Sciatic nerve (tissue), 2 donors: ENCODE measurements around the gene NDUFB7. TPM values are rescaled to one million over a fixed set of nuclear protein-coding genes. Genes with fewer than 3 reads are reported as not detected.

Experiments
- ATAC-seq: fragments of 200-7000 bp; cut with Tn5 transposase; one replicate; pipeline ENCODE4 v1.9.1; 2020; ENCODE audit warnings: mild to moderate bottlenecking, moderate library complexity
- DNase-seq: peaks from one replicate; pipeline ENCODE4 v3.0.0-alpha.2; 2020; ENCODE audit warnings: low spot score
- intact Hi-C: fragments of 100-400 bp; cut with DNase I; formaldehyde crosslinking; loops from one replicate; pipeline ENCODE4 v1.14.2; 2022
- microRNA-seq: library from miRNA; unstranded; fragments of <30 nt; microRNA quantifications from one replicate; pipeline ENCODE4 v1.2.0, GENCODE V29; 2020
- total RNA-seq: library from RNA; stranded (reverse); fragmentation: NEBNext Ultra II Directional; extraction: Animal tissue kit (Norgen Biotek cat#: 25700); gene quantifications from one replicate; pipeline ENCODE4 v1.2.1, GENCODE V29; 2021
- donor health status: DM: no; HTN: no; CAD: no.
- donor health status: DM: no; HTN: no; CAD: no.

The NDUFB7 gene
- total RNA-seq, 1 donor from 2014 or later, result 130 TPM

DNA sequence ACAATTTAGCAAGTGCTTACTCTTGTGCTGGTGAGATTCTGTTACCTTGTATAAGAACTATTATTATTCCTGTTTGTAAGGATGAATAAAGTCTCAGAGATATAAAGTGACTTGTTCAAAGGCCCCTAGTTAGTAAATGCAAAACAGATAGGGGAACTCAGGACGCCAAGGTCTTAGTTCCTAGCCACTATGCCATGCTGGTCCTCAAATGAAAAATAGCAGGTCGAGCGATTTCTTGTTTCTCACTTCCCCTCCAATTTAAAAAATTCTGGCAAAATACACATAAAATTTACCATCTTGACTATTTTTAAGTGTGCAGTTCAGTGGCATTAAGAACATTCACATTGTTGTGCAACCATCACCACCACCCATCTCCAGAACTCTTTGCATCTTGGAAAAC, 41.4 kb downstream of the NDUFB7 start:
- intact Hi-C loops, result no loop called here
- DNase-seq (no peak), ATAC-seq (no peak)

DNA sequence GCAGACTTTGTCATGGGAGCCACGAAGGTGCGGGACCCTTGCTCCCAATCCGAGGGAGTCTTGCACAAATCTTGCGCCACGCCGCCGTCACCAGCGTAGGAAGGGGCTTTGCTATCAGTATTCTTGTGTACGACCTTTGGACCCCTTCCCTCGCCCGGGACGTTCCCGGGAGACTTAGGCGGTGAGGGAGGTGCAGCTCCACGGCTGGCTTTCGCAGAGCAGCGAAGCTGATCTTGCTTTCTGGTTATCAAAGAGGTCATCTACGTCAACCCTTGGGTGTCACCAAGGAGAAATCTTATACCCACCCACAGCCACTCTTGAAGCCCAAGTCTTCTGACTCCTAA, 41.9 kb downstream of the NDUFB7 start:
- DNase-seq (no peak), ATAC-seq (peak; percentile 8)
- intact Hi-C loops, result no loop called here

- DNase-seq, result peak; percentile 100
- intact Hi-C loops, result no loop called here
- peak; percentile 98 for ATAC-seq
Measured at GRCh38 chr19:14529254-14530004, 42.4 kb downstream of the NDUFB7 start, which contains the start of gene TECR. Gene TECR, plus strand, starts transcription at chr19:14529594. Its CDS starts 103 bp downstream, at chr19:14529697.

DNA sequence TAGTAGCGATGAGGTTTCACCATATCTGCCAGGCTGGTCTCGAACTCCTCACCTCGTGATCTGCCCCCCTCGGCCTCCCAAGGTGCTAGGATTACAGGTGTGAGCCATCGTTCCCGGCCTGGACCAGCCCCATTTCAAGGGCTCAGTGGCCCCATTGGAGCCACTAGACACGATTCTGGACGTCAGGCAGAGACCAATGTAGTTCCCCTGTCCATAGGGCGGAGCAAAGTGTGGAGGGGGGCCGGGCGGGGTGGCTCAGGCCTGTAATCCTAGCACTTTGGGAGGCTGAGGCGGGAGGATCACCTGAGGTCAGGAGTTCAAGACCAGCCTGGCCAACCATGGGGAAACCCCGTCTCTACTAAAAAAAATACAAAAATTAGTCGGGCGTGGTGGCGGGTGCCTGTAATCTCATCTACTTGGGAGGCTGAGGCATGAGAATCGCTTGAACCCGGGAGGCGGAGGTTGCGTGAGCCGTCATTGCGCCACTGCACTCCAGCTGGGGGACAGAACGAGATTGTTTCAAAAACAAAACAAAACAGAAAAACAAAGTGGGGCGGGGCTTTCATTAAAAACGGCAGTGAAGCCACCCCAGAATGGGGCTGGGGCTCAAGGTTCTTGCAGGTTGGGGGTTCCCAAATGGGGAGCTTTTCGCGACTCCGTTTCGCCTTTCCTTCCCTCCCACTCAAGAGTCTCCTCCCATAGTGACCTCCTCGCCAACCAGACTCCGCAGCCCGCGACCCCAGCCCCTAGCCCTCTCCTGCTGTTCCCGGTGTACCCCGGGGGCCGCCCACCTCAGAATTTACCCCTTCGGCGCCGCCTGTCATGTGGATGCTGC, 43.2 kb downstream of the NDUFB7 start:
- DNase-seq (no peak), ATAC-seq (no peak)
- intact Hi-C loops, result no loop called here

- ATAC-seq (no peak), DNase-seq (no peak)
- intact Hi-C loops, result no loop called here
Measured at GRCh38 chr19:14526423-14526822, 45.4 kb downstream of the NDUFB7 start.

GRCh38 chr19:14525729-14526128, 46.1 kb downstream of the NDUFB7 start:
- intact Hi-C loops, result no loop called here
- ATAC-seq, result no peak
- DNase-seq, result no peak

DNA sequence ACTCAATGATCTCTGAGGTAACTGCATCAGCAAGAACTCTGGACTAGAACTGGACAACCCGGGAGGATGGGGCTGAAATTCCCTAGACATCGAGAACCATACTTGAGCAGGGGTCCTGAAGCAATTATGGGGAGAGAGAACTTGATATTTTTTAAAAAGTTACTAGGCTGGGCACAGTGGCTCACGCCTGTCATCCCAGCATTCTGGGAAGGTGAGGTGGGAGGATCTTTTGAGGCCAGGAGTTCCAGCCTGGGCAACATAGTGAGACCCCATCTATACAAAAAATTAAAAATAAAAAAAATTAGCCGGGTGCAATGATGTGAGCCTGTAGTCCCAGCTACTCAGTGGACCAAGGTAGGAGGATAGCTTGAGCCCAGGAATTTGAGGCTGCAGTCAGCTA, 51.3 kb downstream of the NDUFB7 start:
- DNase-seq (no peak), ATAC-seq (no peak)
- intact Hi-C loops, result no loop called here

- ATAC-seq (no peak), DNase-seq (no peak)
- intact Hi-C loops, result no loop called here
Measured at GRCh38 chr19:14519860-14520407, 51.9 kb downstream of the NDUFB7 start.

- ATAC-seq (no peak), DNase-seq (no peak)
- intact Hi-C loops, result no loop called here
Measured at GRCh38 chr19:14519245-14519859, 52.5 kb downstream of the NDUFB7 start.

- DNase-seq (peak; percentile 91), ATAC-seq (peak; percentile 84)
- intact Hi-C loops, result no loop called here
Measured at GRCh38 chr19:14517840-14518505, 53.9 kb downstream of the NDUFB7 start, which contains the start of gene DNAJB1. Gene DNAJB1, minus strand, starts transcription at chr19:14518397. Its CDS starts 48 bp downstream, at chr19:14518349.

DNA sequence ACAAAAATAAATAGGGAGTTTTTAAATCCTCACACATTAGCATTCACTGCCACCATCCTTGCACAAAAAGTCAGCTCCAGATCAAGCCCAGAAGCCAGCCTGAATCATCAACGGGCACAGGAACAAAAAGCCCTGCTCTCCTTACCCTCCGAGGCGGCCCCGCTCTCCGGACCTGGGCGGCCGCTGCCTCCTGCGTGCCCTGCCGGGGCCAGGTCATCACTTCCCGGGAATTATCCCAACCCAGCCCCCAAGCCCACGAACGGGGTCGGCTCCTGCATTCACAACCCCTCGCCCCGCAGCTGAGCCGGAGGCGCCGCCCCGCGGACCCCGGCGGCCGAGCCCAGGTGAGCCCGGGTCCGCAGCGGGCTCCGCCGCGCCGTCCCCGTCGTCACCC, 54.4 kb downstream of the NDUFB7 start:
- intact Hi-C loops, result no loop called here
- DNase-seq, result peak; percentile 65
- ATAC-seq, result no peak

DNA sequence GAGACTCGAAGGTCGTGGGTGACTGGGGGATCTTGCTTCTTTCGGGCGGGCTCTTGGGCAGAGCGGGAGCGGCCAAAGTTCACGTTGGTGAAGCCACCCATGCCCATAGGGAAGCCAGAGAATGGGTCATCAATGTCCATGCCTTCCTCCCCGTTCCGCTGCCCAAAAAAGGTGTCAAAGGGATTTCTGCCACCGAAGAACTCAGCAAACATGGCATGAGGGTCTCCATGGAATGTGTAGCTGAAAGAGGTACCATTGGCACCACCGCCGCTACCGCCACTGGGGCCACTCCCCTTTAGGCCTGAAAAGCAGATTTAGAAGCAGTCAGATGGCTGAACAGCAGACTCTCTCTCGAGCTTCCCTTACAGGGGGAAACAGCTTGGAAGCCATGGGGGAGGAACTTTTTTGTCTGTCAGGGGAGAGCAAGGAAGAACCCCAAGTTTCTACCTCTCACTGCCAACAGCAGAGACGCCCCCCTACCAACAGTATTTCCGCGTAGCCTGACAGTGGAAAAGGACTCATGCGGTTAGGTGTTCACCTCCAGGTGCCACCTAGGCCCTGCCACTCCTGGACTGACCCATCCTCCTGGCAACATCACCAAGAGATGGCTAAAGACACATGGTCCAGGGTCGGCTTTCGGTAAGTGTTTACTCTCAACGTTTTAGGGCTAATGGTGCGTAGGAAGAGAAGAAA, 55.0 kb downstream of the NDUFB7 start:
- no peak for ATAC-seq
- intact Hi-C loops, result no loop called here
- DNase-seq, result no peak

Small RNA genes within 50 kb of the gene (microRNA-seq; reads per million reads assigned to microRNA genes)
- gene MIR639, result not detected

Other genes with a start within 250 kb of the NDUFB7 start
- gene ADGRE5, start 190.6 kb downstream of the NDUFB7 start, total RNA-seq, result 38.7 TPM
- 44.2 TPM for gene DDX39A, start 152.7 kb downstream of the NDUFB7 start, total RNA-seq
- gene PKN1, start 138.8 kb downstream of the NDUFB7 start, total RNA-seq, result 116 TPM
- 2.4 TPM for gene PTGER1, start 96.7 kb downstream of the NDUFB7 start, total RNA-seq
- gene GIPC1, start 75.9 kb downstream of the NDUFB7 start, total RNA-seq, result 50.2 TPM
- gene DNAJB1, start 53.7 kb downstream of the NDUFB7 start, total RNA-seq, result 86.0 TPM
- gene TECR, start 42.5 kb downstream of the NDUFB7 start, total RNA-seq, result 101 TPM
- gene CLEC17A, start 11.0 kb upstream of the NDUFB7 start, total RNA-seq, result 0.76 TPM
- gene ADGRE3, start 102.8 kb upstream of the NDUFB7 start, total RNA-seq, result 1.9 TPM
- gene ZNF333, start 118.0 kb upstream of the NDUFB7 start, total RNA-seq, result 39.3 TPM
- 4.9 TPM for gene ADGRE2, start 206.5 kb upstream of the NDUFB7 start, total RNA-seq